ENCODE measurements around the gene DSG4.

DNA sequence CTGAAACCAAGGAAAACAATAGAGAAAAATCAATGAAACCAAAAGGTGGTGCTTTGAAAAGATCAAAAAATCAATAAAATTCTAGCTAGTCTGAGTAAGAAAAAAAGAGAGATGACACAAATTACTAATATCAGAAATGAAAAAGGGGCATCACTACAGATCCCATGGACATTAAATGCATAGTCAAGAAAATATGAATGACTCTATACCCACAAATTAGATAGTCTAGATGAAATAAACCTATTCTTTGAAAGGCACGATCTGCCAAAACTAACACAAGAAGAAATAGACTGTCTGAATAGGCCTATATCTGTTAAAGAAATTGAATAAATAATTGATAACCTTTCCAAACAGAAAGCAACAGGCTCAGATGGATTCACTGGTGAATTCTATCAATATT, 55.7 kb downstream of the DSG4 start:
- TF ChIP-seq CTCF (IDR thresholded peaks at IDR 0.05) (no peak), POLR2A (IDR thresholded peaks at IDR 0.05) (no peak)

Measured in lower leg skin (tissue), 3 donors.